ENCODE data around the gene TPTE2. TPM values are rescaled to one million over a fixed set of nuclear protein-coding genes. Genes with fewer than 3 reads are reported as not detected.
"Not testable (repeated sequence)": the region's sequence is repeated elsewhere in the genome, so short reads cannot be mapped to it uniquely, and the experiment has no call there.

The TPTE2 gene
- total RNA-seq, 1 donor from 2014 or later, result not detected

GRCh38 chr13:19573120-19573716, 11.9 kb upstream of the TPTE2 start:
- ATAC-seq (no peak), DNase-seq (ENCODE audit: low spot score) (no peak)
- intact Hi-C loops (cut with DNase I), result no loop called here

DNA sequence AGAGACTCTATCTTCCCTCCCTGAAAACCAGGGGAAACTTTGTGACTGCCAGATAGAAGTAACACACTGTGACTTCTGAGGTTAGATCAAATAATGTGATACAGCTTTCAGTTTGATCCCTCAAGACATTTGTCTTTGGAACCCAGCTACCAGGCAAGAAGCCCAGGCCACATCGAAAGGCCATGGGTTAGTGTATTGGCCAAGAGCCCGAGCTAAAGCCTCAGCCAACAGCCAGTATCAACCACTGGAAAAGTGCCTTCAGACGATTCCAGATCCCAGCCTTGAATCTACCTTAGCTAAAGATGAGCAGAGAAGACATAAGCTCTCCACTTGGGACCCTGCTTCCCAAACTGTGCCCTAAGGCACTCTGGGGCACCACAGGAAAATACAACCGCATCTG, 10.9 kb upstream of the TPTE2 start:
- DNase-seq (ENCODE audit: low spot score), result no peak
- no peak for ATAC-seq
- intact Hi-C loops (cut with DNase I), result no loop called here

DNA sequence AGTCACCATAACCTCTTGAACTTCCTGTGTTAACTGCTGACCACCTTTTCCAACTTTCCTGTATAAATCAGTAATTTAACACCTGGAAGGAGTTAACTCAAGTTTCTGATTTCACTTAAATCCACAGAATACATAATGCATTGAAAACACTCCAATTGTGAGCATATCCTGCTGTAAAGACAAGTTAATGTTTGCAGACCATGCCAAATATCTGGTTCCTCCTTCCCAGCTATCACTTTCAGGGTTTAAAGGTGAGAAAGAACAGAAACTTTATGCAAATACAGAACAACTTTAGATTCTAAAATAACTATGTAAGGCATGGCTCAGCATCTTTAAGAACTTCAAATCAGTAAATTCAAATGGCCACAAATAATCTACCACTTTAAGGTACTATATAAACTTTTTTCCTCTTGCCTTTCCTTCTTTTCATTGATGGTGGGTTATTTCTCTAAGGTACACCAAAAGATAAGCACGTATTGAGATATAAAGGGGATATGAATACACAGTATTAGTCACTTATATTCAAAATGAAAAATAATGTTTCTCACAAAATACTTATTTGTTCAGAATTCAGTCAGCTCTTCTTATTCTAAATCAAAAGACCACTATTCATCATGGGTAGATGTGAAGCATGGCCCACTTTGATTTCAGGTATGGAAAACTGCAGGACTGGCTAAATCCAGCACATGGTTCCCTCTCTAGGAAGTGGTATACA, 6.6 kb upstream of the TPTE2 start:
- ATAC-seq, result no peak
- DNase-seq (ENCODE audit: low spot score), result no peak
- intact Hi-C loops (cut with DNase I), result no loop called here

DNA sequence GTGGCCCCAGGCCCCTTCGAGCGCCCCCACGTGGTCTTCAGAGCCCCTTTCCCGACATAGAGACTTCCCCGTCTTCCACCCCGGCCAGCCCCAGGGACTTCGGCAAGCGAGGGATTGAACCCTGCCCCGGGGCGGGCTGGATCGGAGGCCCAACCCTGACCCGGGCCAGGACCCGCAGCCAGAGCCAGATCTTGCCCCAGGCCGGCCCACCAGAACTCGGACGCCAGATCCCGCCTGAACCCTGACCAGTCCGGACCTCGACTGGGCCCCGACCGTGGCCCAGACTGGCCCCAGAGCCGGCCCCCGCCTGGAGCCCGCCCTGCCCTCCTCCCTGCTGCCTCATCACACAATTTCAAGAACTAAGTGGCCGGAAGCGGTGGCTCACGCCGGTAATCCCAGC, 253 bp upstream of the TPTE2 start:
- DNase-seq (ENCODE audit: low spot score), result no peak
- intact Hi-C loops (cut with DNase I), result no loop called here

GRCh38 chr13:19560672-19561071, 660 bp downstream of the TPTE2 start:
- ATAC-seq; DNase-seq (ENCODE audit: low spot score): not testable (repeated sequence)

More for the DNA sequence above, 253 bp upstream of the TPTE2 start:
- no peak for ATAC-seq

DNA sequence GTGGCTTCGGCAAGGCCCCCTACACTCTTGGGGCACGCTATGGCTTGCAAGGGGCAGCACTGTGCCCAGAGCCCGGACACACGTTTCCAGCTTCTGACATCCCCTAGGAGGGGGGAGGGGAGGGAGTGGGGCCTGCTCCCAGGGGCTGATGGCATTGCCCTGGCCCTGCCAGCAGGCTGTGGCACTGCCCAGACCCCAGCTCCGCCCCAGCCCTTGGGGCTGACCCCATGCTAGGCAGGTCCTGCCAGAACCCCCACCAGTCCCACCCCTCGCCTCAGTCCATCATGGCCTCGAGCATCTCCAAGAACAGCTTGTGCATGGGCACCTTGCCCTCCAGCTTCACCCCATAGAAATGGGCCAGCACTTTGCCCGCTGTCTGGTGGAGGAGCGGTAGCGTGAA, 1.6 kb downstream of the TPTE2 start:
- DNase-seq (ENCODE audit: low spot score); intact Hi-C loops (cut with DNase I); ATAC-seq: not testable (repeated sequence)

More at GRCh38 chr13:19560672-19561071, 660 bp downstream of the TPTE2 start:
- intact Hi-C loops (cut with DNase I), result not testable (repeated sequence)

- DNase-seq (ENCODE audit: low spot score); intact Hi-C loops (cut with DNase I); ATAC-seq: not testable (repeated sequence)
Measured at GRCh38 chr13:19557287-19557686, 4.0 kb downstream of the TPTE2 start.

DNA sequence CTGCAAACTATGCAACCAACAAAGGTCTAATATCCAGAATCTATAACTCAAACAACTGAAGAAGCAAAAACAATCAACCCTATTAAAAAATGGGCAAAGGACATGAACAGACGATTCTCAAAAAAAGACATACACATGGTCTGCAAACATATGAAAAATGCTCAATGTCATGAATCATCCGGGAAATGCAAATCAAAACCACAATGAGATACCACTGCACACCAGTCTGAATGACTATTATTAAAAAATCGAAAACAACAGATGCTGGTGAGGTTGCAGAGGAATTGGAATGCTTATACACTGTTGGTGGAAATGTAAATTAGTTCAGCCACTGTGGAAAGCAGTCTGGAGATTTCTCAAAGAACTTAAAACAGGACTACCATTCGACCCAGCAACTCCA, 12.1 kb downstream of the TPTE2 start:
- ATAC-seq; DNase-seq (ENCODE audit: low spot score); intact Hi-C loops (cut with DNase I): not testable (repeated sequence)

DNA sequence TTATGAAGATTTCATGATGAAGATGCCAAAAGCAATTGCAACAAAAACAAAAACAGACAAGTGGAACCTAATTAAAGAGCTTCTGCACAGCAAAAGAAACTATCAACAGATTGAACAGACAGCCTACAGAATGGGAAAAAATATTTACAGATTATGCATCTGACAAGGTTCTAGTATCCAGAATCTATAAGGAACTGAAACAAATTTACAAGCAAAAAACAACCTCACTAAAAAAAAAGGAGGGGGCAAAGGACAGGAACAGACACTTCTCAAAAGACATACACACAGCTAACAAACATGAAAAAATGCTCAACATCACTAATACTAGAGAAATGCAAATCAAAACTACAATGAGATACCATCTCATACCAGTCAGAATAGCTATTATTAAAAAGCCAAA, 35.7 kb downstream of the TPTE2 start:
- intact Hi-C loops (cut with DNase I); DNase-seq (ENCODE audit: low spot score); ATAC-seq: not testable (repeated sequence)

GRCh38 chr13:19519049-19519448, 42.3 kb downstream of the TPTE2 start:
- ATAC-seq, result no peak
- intact Hi-C loops (cut with DNase I), result no loop called here
- DNase-seq (ENCODE audit: low spot score), result no peak

DNA sequence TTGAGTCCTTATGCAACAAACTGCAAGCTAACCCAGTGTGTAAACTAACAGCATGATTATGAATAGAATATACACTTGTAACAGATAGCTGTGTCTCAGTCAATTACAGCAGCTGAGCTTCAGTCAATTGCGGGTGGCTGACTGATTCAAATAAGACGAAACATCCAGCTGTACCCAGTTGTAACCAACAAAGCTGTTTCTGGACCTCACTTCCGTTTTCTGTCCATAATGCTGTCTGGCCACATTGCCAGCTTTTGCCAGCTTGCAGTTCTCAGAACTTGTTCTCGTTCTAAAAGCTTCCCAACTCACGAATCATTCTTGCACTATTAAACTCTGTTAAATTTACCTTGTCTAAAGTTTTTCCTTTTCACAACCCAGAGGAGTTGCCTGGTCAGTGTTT, 53.7 kb downstream of the TPTE2 start:
- ATAC-seq; intact Hi-C loops (cut with DNase I); DNase-seq (ENCODE audit: low spot score): not testable (repeated sequence)

GRCh38 chr13:19460126-19460525, 101.2 kb downstream of the TPTE2 start:
- intact Hi-C loops (cut with DNase I); ATAC-seq: not testable (repeated sequence)

GRCh38 chr13:19439056-19439686, 122.2 kb downstream of the TPTE2 start:
- ATAC-seq; intact Hi-C loops (cut with DNase I); DNase-seq (ENCODE audit: low spot score): not testable (repeated sequence)

More at GRCh38 chr13:19460126-19460525, 101.2 kb downstream of the TPTE2 start:
- not testable (repeated sequence) for DNase-seq (ENCODE audit: low spot score)

GRCh38 chr13:19437780-19438179, 123.6 kb downstream of the TPTE2 start:
- ATAC-seq; DNase-seq (ENCODE audit: low spot score); intact Hi-C loops (cut with DNase I): not testable (repeated sequence)

DNA sequence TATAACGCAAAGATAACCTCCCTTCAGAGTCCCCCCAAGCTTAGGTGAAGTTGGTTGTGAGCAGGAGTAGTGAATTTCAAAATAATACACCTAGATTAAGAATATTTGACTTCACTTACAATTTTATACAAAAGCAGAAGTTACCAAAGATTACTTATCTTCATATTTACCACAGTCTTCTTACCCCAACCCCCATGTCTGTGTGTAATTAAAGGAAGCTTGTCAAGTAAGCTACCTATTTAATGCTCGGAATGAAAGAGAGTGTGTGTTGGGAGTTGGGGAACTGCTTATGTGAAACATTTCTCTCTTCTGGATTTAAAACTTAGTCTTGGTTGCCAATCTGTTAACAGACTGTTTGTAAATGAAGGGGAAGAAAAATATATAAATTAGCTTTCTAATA, 139.1 kb downstream of the TPTE2 start:
- intact Hi-C loops (cut with DNase I); ATAC-seq; DNase-seq (ENCODE audit: low spot score): not testable (repeated sequence)

DNA sequence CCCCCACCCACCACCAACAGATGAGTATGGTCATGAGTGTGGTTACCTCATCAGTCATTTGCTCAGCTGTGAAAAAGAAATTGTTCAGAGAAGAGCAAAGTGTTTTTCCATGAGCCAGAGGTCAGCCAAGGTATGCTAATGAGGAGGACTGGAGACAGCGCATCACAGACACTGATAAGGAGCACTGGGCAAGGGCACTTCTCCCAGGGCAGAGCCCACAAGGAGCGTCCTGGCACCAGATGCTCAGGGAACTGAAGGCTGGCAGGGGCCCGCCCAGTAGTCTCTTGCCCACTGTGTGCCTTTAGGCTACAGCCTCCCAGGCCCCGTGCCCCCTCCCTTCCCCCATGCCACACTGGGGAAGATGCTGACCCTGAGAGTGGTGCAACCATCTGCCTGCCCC, 148.8 kb downstream of the TPTE2 start:
- DNase-seq (ENCODE audit: low spot score); intact Hi-C loops (cut with DNase I); ATAC-seq: not testable (repeated sequence)

GRCh38 chr13:19382746-19383511, 178.4 kb downstream of the TPTE2 start:
- DNase-seq (ENCODE audit: low spot score); ATAC-seq; intact Hi-C loops (cut with DNase I): not testable (repeated sequence)

DNA sequence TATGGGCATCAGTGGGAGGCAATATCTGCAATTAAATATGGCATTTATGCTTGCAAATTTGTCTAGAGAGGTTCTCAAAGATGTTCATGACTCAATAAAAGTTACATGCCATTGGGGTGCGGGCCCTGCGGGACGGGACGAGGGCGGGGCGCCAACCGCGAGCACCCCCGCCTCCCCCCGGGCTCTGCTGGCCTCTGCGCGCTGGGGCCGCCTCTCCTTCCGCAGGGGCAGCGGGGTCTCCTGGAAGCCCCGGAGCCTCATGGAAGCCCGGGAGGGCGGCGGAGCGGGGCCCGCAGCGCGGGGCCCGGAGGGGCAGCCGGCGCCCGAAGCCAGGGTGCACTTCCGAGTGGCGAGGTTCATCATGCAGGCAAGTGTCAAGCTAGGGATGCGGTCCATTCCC, 179.2 kb downstream of the TPTE2 start:
- DNase-seq (ENCODE audit: low spot score) (no peak), ATAC-seq (no peak)
- intact Hi-C loops (cut with DNase I), result no loop called here
